OCI-LY1 (cell line): ENCODE data around the gene CENPE.
"Not testable (repeated sequence)": the region's sequence is repeated elsewhere in the genome, so short reads cannot be mapped to it uniquely, and the experiment has no call there.

ENCODE experiments used
- H2AFZ ChIP-seq: fragments of 200-600 bp; sonication (generic), shearing (Covaris generic); 2 replicates; pipeline ENCODE4 v1.6.0; 2014; ENCODE audit warnings: antibody characterized with exemption, mild to moderate bottlenecking, low read length
- H3F3A ChIP-seq: fragments of 200-600 bp; sonication (generic), shearing (Covaris generic); 2 replicates; pipeline ENCODE4 v1.6.0; 2014; ENCODE audit warnings: mild to moderate bottlenecking, antibody characterized with exemption, low read length, moderate library complexity; ENCODE audit not compliant: insufficient read depth
- H3K27ac ChIP-seq: fragments of 200-600 bp; sonication (generic); 2 replicates; pipeline ENCODE4 v1.5.1; 2014; ENCODE audit warnings: low read length, mixed run types, mild to moderate bottlenecking, low read depth; ENCODE audit not compliant: poor library complexity, severe bottlenecking
- H3K27me3 ChIP-seq: fragments of 200-600 bp; sonication (generic); 2 replicates; pipeline ENCODE4 v1.6.0; 2014; ENCODE audit warnings: antibody characterized with exemption, mild to moderate bottlenecking, low read length, moderate library complexity; ENCODE audit not compliant: insufficient read depth
- H3K36me3 ChIP-seq: fragments of 200-600 bp; sonication (generic); 2 replicates; pipeline ENCODE4 v1.6.1; 2014; ENCODE audit warnings: mild to moderate bottlenecking, antibody characterized with exemption, low read length, moderate library complexity, mixed read lengths; ENCODE audit not compliant: insufficient read depth
- H3K4me1 ChIP-seq: fragments of 200-600 bp; sonication (generic); 2 replicates; pipeline ENCODE4 v1.5.1; 2014; ENCODE audit warnings: mild to moderate bottlenecking, low read length, moderate library complexity; ENCODE audit not compliant: insufficient read depth, severe bottlenecking
- H3K4me2 ChIP-seq: fragments of 200-600 bp; sonication (generic), shearing (Covaris generic); 2 replicates; pipeline ENCODE4 v1.6.1; 2014; ENCODE audit warnings: low read length
- H3K4me3 ChIP-seq: fragments of 200-600 bp; sonication (generic); 2 replicates; pipeline ENCODE4 v1.5.1; 2014; ENCODE audit warnings: low read length, low read depth, mild to moderate bottlenecking, mixed read lengths; ENCODE audit not compliant: poor library complexity, severe bottlenecking
- H3K79me2 ChIP-seq: fragments of 200-600 bp; shearing (Covaris generic); 2 replicates; pipeline ENCODE4 v1.6.1; 2016; ENCODE audit warnings: mixed run types, low read length, mixed read lengths; ENCODE audit not compliant: insufficient read depth
- H3K9ac ChIP-seq: fragments of 200-600 bp; sonication (generic), shearing (Covaris generic); 2 replicates; pipeline ENCODE4 v1.6.1; 2014; ENCODE audit warnings: mild to moderate bottlenecking, low read length, mixed read lengths
- H3K9me2 ChIP-seq: fragments of 200-600 bp; sonication (generic), shearing (Covaris generic); 2 replicates; pipeline ENCODE4 v1.6.1; 2014; ENCODE audit warnings: low read depth, mild to moderate bottlenecking, low read length, mixed read lengths
- H3K9me3 ChIP-seq: fragments of 200-600 bp; shearing (Covaris generic); 2 replicates; pipeline ENCODE4 v1.6.1; 2014; ENCODE audit warnings: low read length, mixed read lengths
- H4K20me1 ChIP-seq: fragments of 200-600 bp; sonication (generic), shearing (Covaris generic); 2 replicates; pipeline ENCODE4 v1.6.0; 2016; ENCODE audit warnings: mild to moderate bottlenecking, low read length; ENCODE audit not compliant: insufficient read depth
- CTCF ChIP-seq: fragments of 200-600 bp; sonication (generic), shearing (Covaris generic); IDR thresholded peaks from 2 replicates; pipeline ENCODE4 v1.5.1; 2017; ENCODE audit warnings: mild to moderate bottlenecking, antibody characterized with exemption, low read length, moderate library complexity, mixed read lengths
- EZH2 ChIP-seq: fragments of 200-600 bp; sonication (generic), shearing (Covaris generic); IDR thresholded peaks from 2 replicates; pipeline ENCODE4 v1.8.0; 2017; ENCODE audit warnings: borderline replicate concordance, mixed run types, mild to moderate bottlenecking, antibody characterized with exemption, low read length, moderate library complexity, mixed read lengths

Gene CENPE

GRCh38 chr4:103193457-103193856 is 4.7 kb downstream of the CENPE start:
- no peak for TF ChIP-seq CTCF
- TF ChIP-seq EZH2, result no peak
- Histone ChIP-seq H2AFZ (no peak overlapping the region), H3K27me3 (no peaks in the 10 kb centered on the region), H3K9ac (no peak overlapping the region), H3K4me2 (no peak overlapping the region), H3K4me3 (no peak overlapping the region), H3K9me3 (no peaks in the 10 kb centered on the region), H3K4me1 (peaks cover 13% of the 10 kb centered on the region), H4K20me1 (no peaks in the 10 kb centered on the region), H3F3A (no peaks in the 10 kb centered on the region), H3K79me2 (peaks cover 12% of the 10 kb centered on the region), H3K36me3 (peaks cover 53% of the 10 kb centered on the region), H3K9me2 (no peaks in the 10 kb centered on the region), H3K27ac (no peak overlapping the region)

- TF ChIP-seq CTCF (no peak), EZH2 (no peak)
- no peaks in the 10 kb centered on the region for H3K9me2 ChIP-seq
- H3K79me2 ChIP-seq, result peaks cover 6% of the 10 kb centered on the region; the same call in 1 of the 2 replicates
- no peaks in the 10 kb centered on the region; the same call in 1 of the 2 replicates for H3F3A ChIP-seq
- H3K9me3 ChIP-seq, result peaks cover 8% of the 10 kb centered on the region
- no peak overlapping the region for H3K4me2 ChIP-seq
- no peaks in the 10 kb centered on the region for H3K4me1 ChIP-seq
- H3K27me3 ChIP-seq, result no peaks in the 10 kb centered on the region
- no peak overlapping the region for H3K4me3 ChIP-seq
- H4K20me1 ChIP-seq, result no peaks in the 10 kb centered on the region
- no peak overlapping the region for H3K9ac ChIP-seq
- no peak overlapping the region for H2AFZ ChIP-seq
- peaks cover 94% of the 10 kb centered on the region for H3K36me3 ChIP-seq
- H3K27ac ChIP-seq, result no peak overlapping the region
Measured at GRCh38 chr4:103171006-103171405, 27.1 kb downstream of the CENPE start.

- not testable (repeated sequence) for H3K4me1 ChIP-seq, H3K4me3 ChIP-seq, H2AFZ ChIP-seq, H3K9me3 ChIP-seq, H3K9ac ChIP-seq, H3K27me3 ChIP-seq, H3K27ac ChIP-seq, H3F3A ChIP-seq, H3K79me2 ChIP-seq, H4K20me1 ChIP-seq, H3K9me2 ChIP-seq, H3K4me2 ChIP-seq
- peaks cover 82% of the 10 kb centered on the region for H3K36me3 ChIP-seq
Measured at GRCh38 chr4:103169750-103170149, 28.4 kb downstream of the CENPE start.

GRCh38 chr4:103168993-103169392 is 29.1 kb downstream of the CENPE start:
- H3K9me2 ChIP-seq, result no peaks in the 10 kb centered on the region
- H3K27me3 ChIP-seq, result no peaks in the 10 kb centered on the region
- H3K9me3 ChIP-seq, result peaks cover 8% of the 10 kb centered on the region
- H3K79me2 ChIP-seq, result peaks cover 6% of the 10 kb centered on the region; the same call in 1 of the 2 replicates
- TF ChIP-seq CTCF (no peak), EZH2 (no peak)
- H3K4me3 ChIP-seq, result no peak overlapping the region
- H3K4me2 ChIP-seq, result no peak overlapping the region
- H3K9ac ChIP-seq, result no peak overlapping the region
- H3F3A ChIP-seq, result no peaks in the 10 kb centered on the region
- H3K36me3 ChIP-seq, result peaks cover 77% of the 10 kb centered on the region
- H3K4me1 ChIP-seq, result no peaks in the 10 kb centered on the region
- H4K20me1 ChIP-seq, result no peaks in the 10 kb centered on the region
- no peak overlapping the region for H3K27ac ChIP-seq
- H2AFZ ChIP-seq, result no peak overlapping the region
